Liver (tissue), 3 donors: Measurements from ENCODE around the gene LRRC8B.

Source experiments
- EGR1 ChIP-seq, 2 donors: IDR thresholded peaks; 2 replicates each; pipeline ENCODE4 v1.6.1; 2016 to 2018; ENCODE audit warnings: antibody characterized with exemption in 2 of 2, low read depth in 2 of 2
- MAX ChIP-seq: IDR thresholded peaks from 2 replicates; pipeline ENCODE4 v1.6.1; 2016; ENCODE audit warnings: antibody characterized with exemption
- RAD21 ChIP-seq, 2 donors: IDR thresholded peaks; 2 replicates each; pipeline ENCODE4 v1.6.1; 2016; ENCODE audit warnings: antibody characterized with exemption in 2 of 2, mild to moderate bottlenecking in 2 of 2
- YY1 ChIP-seq: IDR thresholded peaks from 2 replicates; pipeline ENCODE4 v1.6.1; 2016; ENCODE audit warnings: antibody characterized with exemption, mild to moderate bottlenecking
- TF ChIP-seq, protein P1 (sequence below): fragments of 150-350 bp; IDR thresholded peaks from 2 replicates; pipeline ENCODE4 v1.5.1; 2017; ENCODE audit warnings: improper control_type of control experiment, low read depth, low read length; ENCODE audit not compliant: missing input control
- donor health status: healthy.
- donor health status: healthy.

GRCh38 chr1:89609781-89610456 is 85.3 kb downstream of the LRRC8B start:
- no peak for TF ChIP-seq YY1
- TF ChIP-seq, protein P1, sequence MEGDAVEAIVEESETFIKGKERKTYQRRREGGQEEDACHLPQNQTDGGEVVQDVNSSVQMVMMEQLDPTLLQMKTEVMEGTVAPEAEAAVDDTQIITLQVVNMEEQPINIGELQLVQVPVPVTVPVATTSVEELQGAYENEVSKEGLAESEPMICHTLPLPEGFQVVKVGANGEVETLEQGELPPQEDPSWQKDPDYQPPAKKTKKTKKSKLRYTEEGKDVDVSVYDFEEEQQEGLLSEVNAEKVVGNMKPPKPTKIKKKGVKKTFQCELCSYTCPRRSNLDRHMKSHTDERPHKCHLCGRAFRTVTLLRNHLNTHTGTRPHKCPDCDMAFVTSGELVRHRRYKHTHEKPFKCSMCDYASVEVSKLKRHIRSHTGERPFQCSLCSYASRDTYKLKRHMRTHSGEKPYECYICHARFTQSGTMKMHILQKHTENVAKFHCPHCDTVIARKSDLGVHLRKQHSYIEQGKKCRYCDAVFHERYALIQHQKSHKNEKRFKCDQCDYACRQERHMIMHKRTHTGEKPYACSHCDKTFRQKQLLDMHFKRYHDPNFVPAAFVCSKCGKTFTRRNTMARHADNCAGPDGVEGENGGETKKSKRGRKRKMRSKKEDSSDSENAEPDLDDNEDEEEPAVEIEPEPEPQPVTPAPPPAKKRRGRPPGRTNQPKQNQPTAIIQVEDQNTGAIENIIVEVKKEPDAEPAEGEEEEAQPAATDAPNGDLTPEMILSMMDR, result no peak
- TF ChIP-seq EGR1 (IDR thresholded peaks at IDR 0.05; ENCODE audit: low read depth in 2 of 2), result no peak
- TF ChIP-seq RAD21 (IDR thresholded peaks at IDR 0.05), result no peak
- TF ChIP-seq MAX, result no peak
